ENCODE results near the gene ULBP1.
"Not testable (repeated sequence)": the region's sequence is repeated elsewhere in the genome, so short reads cannot be mapped to it uniquely, and the experiment has no call there.

Gene ULBP1

DNA sequence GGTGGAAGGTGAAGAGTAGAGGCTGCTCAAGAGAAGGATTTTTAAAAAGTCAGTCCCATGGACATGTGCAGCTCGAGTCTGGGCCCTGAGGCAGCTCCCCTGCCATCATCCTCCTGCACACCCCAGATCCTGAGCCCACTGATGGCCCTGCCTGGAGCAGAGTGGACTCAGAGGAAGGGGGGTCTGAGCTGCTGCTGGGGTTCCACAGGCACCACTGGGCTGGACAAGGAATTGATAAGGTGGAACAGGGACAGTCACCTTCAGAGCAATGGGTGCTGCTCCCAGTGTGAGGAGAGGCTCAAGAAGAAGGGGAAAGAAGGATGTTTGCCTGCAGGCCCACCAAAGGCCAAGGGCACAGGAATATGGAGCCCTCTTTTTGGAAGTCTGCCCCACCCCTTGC lies 15.7 kb upstream of the ULBP1 start:
- no peak for DNase-seq (ENCODE audit: low read depth, low spot score)
- no peak overlapping the region for H3K4me3 ChIP-seq (ENCODE audit: low read length)

- no peak overlapping the region for H3K4me3 ChIP-seq (ENCODE audit: low read length)
- no peak for DNase-seq (ENCODE audit: low read depth, low spot score)
These were observed 15.1 kb upstream of the ULBP1 start for GRCh38 chr6:149948616-149949015.

DNA sequence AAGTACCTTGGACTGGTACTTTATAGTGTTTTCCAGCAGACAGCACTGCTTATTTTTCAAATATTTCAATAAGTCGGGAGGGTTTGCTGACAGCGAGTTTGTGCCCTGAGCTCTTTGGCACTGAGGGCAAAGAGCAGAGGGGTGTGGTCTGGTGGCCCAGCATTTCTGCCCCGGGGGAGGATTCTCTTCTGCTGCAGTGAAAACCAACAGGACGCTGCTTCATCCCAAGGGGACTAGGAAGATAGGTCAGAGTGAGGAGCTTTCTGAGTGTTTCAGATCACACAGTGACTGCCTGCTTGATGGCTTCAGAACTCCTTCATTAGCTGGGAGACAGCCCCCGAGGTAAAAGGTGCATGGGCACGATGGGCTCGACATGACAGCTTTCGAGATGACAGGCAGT lies 13.3 kb upstream of the ULBP1 start:
- DNase-seq (ENCODE audit: low read depth, low spot score), result no peak
- no peak overlapping the region for H3K4me3 ChIP-seq (ENCODE audit: low read length)

GRCh38 chr6:149951096-149951495 lies 12.6 kb upstream of the ULBP1 start:
- DNase-seq (ENCODE audit: low read depth, low spot score), result no peak

GRCh38 chr6:149951626-149952025 lies 12.1 kb upstream of the ULBP1 start:
- no peak overlapping the region for H3K4me3 ChIP-seq (ENCODE audit: low read length)
- DNase-seq (ENCODE audit: low read depth, low spot score), result no peak

More at GRCh38 chr6:149951096-149951495, 12.6 kb upstream of the ULBP1 start:
- H3K4me3 ChIP-seq (ENCODE audit: low read length), result no peak overlapping the region

DNA sequence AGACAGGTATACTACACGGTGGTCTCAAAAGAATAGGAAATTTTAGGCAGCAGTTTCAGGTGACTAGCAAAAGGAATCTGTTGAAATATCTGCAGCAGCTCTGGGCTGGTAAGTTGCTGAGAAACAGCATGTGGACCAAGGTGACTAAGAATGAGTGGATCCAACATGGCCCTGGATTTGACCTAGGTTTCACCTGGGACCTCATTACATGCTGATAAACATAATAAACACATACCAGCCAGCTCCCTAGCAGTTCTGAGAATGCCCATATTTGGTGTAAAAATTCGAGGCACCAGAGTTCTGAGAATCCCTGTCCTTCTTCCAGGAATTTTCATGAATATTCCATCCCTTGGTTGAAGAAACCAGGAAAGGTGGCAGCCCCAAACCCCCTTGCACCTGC lies 10.4 kb upstream of the ULBP1 start:
- DNase-seq (ENCODE audit: low read depth, low spot score); H3K4me3 ChIP-seq (ENCODE audit: low read length): not testable (repeated sequence)

GRCh38 chr6:149953934-149954327 lies 9.8 kb upstream of the ULBP1 start:
- not testable (repeated sequence) for DNase-seq (ENCODE audit: low read depth, low spot score)

DNA sequence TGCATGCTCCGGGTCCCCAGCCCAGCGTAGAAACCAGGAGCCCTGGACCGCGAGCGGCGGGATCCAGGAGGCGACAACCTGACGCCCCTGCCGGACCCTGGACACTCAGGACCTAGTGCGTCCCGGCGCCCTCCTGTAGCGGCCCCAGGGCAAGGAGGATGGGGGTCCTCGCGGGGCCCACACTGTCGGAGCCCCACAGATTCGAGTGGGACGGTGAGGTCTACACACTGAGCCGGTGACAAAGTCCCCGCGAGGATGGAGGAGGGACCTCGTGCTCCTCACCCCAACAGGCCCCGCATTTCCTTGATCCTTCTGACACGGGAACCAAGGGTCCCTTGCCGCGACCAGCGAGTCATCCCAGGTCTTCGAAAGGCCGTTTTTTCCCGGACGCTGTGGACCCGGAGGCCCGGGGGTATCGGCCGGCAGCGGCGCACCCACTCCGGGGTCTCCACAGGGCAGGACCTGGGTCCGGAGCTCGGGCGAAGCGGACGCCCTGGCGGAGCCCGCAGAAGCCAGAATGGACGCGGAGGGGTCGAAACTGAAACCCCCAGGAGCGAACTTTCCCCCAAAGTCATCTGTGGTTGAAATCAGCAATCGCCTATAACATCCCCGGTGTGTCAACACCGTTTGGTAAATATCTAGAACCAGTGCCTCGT lies 9.3 kb upstream of the ULBP1 start:
- not testable (repeated sequence) for H3K4me3 ChIP-seq (ENCODE audit: low read length); DNase-seq (ENCODE audit: low read depth, low spot score)

More at GRCh38 chr6:149953934-149954327, 9.8 kb upstream of the ULBP1 start:
- not testable (repeated sequence) for H3K4me3 ChIP-seq (ENCODE audit: low read length)

GRCh38 chr6:149954984-149955653 lies 8.6 kb upstream of the ULBP1 start:
- not testable (repeated sequence) for H3K4me3 ChIP-seq (ENCODE audit: low read length); DNase-seq (ENCODE audit: low read depth, low spot score)

GRCh38 chr6:149955654-149956317 lies 8.0 kb upstream of the ULBP1 start:
- not testable (repeated sequence) for DNase-seq (ENCODE audit: low read depth, low spot score); H3K4me3 ChIP-seq (ENCODE audit: low read length)

DNA sequence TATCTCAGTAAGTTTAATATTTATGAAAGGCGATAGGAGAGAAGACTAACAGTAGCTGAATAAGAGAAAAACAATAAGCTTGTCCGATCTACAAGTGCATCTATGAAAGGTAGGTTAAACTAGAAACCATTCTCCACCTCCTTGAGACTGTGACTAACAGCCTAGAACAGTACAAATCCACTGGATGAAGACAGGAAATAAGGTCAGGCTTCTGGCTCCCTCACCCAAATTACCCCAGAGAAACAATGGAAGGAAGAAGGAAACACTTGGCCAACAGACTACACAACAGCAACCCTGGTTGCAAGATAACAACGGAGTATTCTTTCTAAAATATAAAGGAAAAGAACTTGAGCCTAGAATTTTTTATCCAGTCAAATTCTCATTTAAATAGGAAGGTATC lies 5.6 kb upstream of the ULBP1 start:
- not testable (repeated sequence) for H3K4me3 ChIP-seq (ENCODE audit: low read length); DNase-seq (ENCODE audit: low read depth, low spot score)

DNA sequence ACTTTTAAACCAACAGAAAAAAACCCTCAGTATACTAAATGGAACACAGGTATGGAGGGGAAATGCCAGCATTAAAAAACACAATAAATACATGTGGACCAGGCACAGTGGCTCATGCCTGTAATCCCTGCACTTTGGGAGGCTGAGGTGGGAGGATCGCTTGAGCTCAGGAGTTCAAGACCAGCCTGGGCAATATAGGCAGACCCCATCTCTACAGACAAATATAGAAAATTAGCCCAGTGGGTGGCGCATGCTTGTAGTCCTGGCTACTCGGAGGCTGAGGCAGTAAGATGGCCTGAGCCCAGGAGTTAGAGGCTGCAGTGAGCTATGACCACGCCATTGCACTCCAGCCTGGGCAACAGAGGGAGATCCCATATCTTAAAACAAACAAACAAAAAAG lies 3.9 kb upstream of the ULBP1 start:
- not testable (repeated sequence) for H3K4me3 ChIP-seq (ENCODE audit: low read length); DNase-seq (ENCODE audit: low read depth, low spot score)

DNA sequence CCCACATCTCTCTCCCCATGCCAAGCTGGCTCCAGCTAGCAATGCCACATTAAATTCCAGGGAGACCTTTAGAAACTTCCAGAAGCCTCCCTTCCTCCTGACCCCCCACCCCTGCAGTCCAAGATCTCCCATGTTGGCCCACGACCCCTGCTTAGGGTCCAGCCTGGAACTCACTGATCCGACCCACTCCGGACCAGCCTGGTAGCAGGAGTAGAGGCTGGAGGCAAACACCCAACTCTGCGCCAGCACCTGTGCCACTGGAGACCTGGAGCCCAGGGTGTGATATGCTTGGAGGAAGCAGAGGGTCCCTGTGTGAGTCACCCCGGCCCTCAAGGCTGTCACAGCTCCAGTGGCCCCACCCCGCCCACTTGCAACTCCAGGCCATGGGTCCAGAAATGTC lies 3.3 kb upstream of the ULBP1 start:
- DNase-seq (ENCODE audit: low read depth, low spot score), result no peak
- no peak overlapping the region for H3K4me3 ChIP-seq (ENCODE audit: low read length)

GRCh38 chr6:149961728-149962425 lies 1.9 kb upstream of the ULBP1 start:
- DNase-seq (ENCODE audit: low read depth, low spot score), result peak; percentile 66
- no peak overlapping the region for H3K4me3 ChIP-seq (ENCODE audit: low read length)

DNA sequence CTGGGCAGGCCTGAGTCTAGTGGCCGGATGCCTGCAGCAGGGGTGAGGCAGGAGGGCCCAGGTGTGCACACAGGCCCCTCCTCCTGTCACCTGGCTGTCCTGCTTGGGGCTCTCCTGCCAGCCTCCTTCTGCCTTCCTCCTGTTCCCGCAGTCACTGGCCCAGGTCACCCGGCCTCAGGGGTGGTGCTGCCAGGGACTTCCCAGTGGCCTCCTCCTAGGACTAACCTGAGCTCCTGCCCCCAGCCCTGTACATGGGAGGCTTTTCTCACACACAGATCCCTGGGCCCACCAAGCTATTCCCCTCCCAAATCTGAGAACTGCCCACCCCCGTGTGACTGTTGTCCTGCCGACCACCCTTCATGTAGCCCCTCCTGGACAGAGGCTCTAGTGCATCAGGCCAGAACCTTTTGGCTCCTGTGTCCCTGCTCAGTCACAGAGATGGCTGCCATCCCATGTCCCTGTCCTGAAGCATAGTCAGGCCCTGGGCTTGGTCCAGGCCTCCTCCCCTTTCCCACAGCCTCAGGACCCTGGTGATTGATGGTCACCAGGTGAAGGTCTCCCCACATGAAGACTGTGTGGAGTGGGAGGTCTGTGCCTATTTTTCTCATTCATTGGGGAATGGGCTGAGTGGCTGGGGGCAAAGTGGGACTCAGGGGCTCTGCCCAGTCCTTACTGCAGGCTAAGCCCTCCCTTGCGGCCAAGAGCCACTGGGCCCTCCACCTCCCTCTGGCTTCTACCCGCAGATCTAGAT lies 1.1 kb upstream of the ULBP1 start:
- H3K4me3 ChIP-seq (ENCODE audit: low read length), result peak overlapping the region; percentile 75
- DNase-seq (ENCODE audit: low read depth, low spot score), result no peak

DNA sequence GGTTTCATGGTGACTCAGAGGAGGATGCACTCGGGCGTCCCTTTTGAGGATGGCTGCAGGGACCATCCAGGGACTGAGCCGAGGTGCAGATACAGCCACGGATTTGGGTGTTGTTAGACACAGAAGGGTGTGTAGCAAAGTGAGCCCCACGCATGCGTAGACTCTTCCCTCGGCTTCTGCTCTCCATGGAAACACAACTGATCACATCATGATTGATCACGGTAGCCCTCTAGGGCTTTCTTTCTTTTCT lies 606 bp upstream of the ULBP1 start:
- H3K4me3 ChIP-seq (ENCODE audit: low read length), result peak overlapping the region; percentile 75
- DNase-seq (ENCODE audit: low read depth, low spot score), result peak; percentile 77

DNA sequence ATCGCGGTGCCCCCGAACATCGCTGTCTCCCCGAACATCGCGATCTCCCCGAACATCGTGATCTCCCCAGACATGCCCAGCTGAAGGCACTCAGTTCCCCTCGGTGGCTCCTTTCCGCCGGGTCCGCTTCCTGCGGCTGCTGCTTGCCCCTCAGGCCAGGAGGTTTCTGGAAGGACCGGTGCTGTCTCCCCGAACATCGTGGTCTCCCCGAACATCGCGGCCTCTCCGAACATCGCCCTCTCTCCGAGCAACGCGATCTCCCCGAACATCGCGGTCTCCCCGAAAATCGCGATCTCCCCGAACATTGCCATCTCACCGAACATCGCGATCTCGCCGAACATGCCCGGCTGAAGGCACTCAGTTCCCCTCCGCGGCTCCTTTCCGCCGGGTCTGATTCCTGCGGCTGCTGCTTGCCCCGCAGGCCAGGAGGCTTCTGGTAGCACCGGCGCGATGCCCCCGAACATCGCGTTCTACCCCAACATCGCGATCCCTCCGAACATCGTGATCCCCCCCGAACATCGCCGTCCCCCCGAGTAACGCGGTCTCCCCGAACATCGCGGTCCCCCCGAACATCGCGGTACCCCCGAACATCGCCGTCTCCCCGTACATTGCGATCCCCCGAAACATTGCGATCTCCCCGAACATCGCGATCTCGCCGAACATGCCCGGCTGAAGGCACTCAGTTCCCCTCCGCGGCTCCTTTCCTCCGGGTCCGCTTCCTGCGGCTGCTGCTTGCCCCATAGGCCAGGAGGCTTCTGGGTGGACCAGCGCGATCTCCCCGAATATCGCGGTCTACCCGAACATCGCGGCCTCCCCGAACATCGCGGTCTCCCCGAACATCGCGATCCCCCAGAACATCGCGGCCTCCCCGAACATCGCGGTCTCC lies 808 bp downstream of the ULBP1 start:
- peak overlapping the region; percentile 75 for H3K4me3 ChIP-seq (ENCODE audit: low read length)
- DNase-seq (ENCODE audit: low read depth, low spot score), result no peak

DNA sequence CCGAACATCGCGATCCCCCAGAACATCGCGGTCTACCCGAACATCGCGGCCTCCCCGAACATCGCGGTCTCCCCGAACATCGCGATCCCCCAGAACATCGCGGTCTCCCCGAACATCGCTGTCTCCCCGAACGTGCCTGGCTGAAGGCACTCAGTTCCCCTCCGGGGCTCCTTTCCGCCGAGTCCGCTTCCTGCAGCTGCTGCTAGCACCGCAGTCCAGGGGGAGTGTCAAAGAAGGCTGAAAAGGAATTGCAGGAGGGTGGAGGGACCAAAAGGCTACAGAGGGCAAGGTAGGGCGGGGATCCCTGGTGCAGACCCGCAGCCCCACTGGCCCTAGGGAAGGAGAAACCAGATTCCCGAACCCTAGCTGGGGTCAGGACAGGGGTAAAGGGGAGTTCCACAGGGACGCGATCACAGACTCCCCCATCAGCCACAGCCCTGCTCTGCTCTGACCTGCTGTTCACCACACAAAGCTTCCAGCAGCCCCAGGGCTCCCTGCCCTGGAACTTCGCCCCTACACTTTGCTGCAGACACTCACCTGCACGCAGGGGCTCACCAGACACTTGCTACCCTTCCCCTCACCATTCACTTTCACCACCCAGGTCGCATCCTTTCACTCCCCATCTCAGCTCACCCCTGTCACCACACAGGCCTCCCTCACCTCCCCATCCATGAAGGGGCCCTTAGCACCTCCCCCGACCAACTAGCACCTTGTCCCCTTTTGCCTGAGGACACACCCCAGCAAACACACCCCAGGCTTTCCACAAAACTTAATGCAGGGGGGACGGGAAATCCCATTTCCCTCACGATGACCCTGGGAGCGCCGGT lies 1.7 kb downstream of the ULBP1 start:
- DNase-seq (ENCODE audit: low read depth, low spot score), result no peak

More for the DNA sequence above, 1.7 kb downstream of the ULBP1 start:
- no peak overlapping the region for H3K4me3 ChIP-seq (ENCODE audit: low read length)

Measured in Jurkat, Clone E6-1 (cell line).